ENCODE results near the gene PAFAH1B2.

- TF ChIP-seq, protein P1, sequence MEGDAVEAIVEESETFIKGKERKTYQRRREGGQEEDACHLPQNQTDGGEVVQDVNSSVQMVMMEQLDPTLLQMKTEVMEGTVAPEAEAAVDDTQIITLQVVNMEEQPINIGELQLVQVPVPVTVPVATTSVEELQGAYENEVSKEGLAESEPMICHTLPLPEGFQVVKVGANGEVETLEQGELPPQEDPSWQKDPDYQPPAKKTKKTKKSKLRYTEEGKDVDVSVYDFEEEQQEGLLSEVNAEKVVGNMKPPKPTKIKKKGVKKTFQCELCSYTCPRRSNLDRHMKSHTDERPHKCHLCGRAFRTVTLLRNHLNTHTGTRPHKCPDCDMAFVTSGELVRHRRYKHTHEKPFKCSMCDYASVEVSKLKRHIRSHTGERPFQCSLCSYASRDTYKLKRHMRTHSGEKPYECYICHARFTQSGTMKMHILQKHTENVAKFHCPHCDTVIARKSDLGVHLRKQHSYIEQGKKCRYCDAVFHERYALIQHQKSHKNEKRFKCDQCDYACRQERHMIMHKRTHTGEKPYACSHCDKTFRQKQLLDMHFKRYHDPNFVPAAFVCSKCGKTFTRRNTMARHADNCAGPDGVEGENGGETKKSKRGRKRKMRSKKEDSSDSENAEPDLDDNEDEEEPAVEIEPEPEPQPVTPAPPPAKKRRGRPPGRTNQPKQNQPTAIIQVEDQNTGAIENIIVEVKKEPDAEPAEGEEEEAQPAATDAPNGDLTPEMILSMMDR (IDR thresholded peaks at IDR 0.05 in 2 of 3, conservative IDR thresholded peaks at IDR 0.05 in 1 of 3; ENCODE audit: control insufficient read depth in 2 of 3, extremely low read depth in 1 of 3, insufficient read depth in 1 of 3, low read depth in 3 of 3, low read length in 3 of 3), result no peak
- no peak for TF ChIP-seq POLR2A (IDR thresholded peaks at IDR 0.05; ENCODE audit: low read depth, low read length)
- no peak for TF ChIP-seq GATAD2B (conservative IDR thresholded peaks at IDR 0.05; ENCODE audit: low read depth)
- TF ChIP-seq, protein P2, sequence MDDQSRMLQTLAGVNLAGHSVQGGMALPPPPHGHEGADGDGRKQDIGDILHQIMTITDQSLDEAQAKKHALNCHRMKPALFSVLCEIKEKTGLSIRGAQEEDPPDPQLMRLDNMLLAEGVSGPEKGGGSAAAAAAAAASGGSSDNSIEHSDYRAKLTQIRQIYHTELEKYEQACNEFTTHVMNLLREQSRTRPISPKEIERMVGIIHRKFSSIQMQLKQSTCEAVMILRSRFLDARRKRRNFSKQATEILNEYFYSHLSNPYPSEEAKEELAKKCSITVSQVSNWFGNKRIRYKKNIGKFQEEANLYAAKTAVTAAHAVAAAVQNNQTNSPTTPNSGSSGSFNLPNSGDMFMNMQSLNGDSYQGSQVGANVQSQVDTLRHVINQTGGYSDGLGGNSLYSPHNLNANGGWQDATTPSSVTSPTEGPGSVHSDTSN (IDR thresholded peaks at IDR 0.05; ENCODE audit: insufficient replicate concordance, low read depth, low read length), result no peak
- TF ChIP-seq SPI1 (IDR thresholded peaks at IDR 0.05; ENCODE audit: borderline replicate concordance, insufficient read depth, low read depth, low read length), result no peak
- no peak for TF ChIP-seq MEF2A (IDR thresholded peaks at IDR 0.05; ENCODE audit: insufficient read depth, low read depth, low read length)
- no peak for TF ChIP-seq CHD1 (IDR thresholded peaks at IDR 0.05; ENCODE audit: low read depth, low read length)
Observed at GRCh38 chr11:117171007-117171403, 26.9 kb downstream of the PAFAH1B2 start.
